ENCODE data around the gene CCL17.

CCL17 gene

GRCh38 chr16:57401943-57402640 lies 2.5 kb upstream of the CCL17 start:
- no peak for DNase-seq

- no peak for DNase-seq
Observed at GRCh38 chr16:57405097-57405496, 530 bp downstream of the CCL17 start.

- no peak for DNase-seq
Observed at GRCh38 chr16:57406881-57407280, 2.3 kb downstream of the CCL17 start.

- DNase-seq, result no peak
Observed at GRCh38 chr16:57407521-57408353, 3.2 kb downstream of the CCL17 start.

GRCh38 chr16:57409065-57409464 lies 4.5 kb downstream of the CCL17 start:
- DNase-seq, result no peak

- no peak for DNase-seq
Observed at GRCh38 chr16:57409870-57410587, 5.5 kb downstream of the CCL17 start.

- no peak for DNase-seq
Observed at GRCh38 chr16:57411362-57411976, 6.9 kb downstream of the CCL17 start.

GRCh38 chr16:57412584-57412983 lies 8.0 kb downstream of the CCL17 start:
- DNase-seq, result no peak

GRCh38 chr16:57413301-57413730 lies 8.7 kb downstream of the CCL17 start:
- DNase-seq, result no peak

- DNase-seq, result no peak
Observed at GRCh38 chr16:57413733-57414132, 9.2 kb downstream of the CCL17 start.

- no peak for DNase-seq
Observed at GRCh38 chr16:57416084-57416483, 11.5 kb downstream of the CCL17 start.

- DNase-seq, result no peak
Observed at GRCh38 chr16:57419506-57419905, 14.9 kb downstream of the CCL17 start.

- no peak for DNase-seq
Observed at GRCh38 chr16:57422026-57422944, 17.7 kb downstream of the CCL17 start.

- DNase-seq, result no peak
Observed at GRCh38 chr16:57423152-57423551, 18.6 kb downstream of the CCL17 start.

- no peak for DNase-seq
Observed at GRCh38 chr16:57424583-57424982, 20.0 kb downstream of the CCL17 start.

- DNase-seq, result no peak
Observed at GRCh38 chr16:57426356-57426755, 21.8 kb downstream of the CCL17 start.

- no peak for DNase-seq
Observed at GRCh38 chr16:57427307-57427706, 22.7 kb downstream of the CCL17 start.

GRCh38 chr16:57427824-57428223 lies 23.3 kb downstream of the CCL17 start:
- DNase-seq, result no peak

- no peak for DNase-seq
Observed at GRCh38 chr16:57430955-57431354, 26.4 kb downstream of the CCL17 start.

GRCh38 chr16:57432505-57432904 lies 27.9 kb downstream of the CCL17 start:
- no peak for DNase-seq

- no peak for DNase-seq
Observed at GRCh38 chr16:57432989-57433388, 28.4 kb downstream of the CCL17 start.

- no peak for DNase-seq
Observed at GRCh38 chr16:57434003-57434402, 29.4 kb downstream of the CCL17 start.
